Right atrium auricular region (tissue), 2 donors: ENCODE results near the gene SPPL2B. TPM values are rescaled to one million over a fixed set of nuclear protein-coding genes. Genes with fewer than 3 reads are reported as not detected.

Experiments
- DNase-seq: peaks from one replicate; pipeline ENCODE4 v3.0.0-alpha.2; 2019; ENCODE audit warnings: low spot score
- H3K27ac ChIP-seq, 2 donors: fragments of 200-600 bp; sonication (generic); 1 replicate in 1 of 2; 2 replicates in 1 of 2; pipeline ENCODE4 v1.5.1; 2016 to 2019
- H3K27me3 ChIP-seq, 2 donors: fragments of 200-600 bp; sonication (generic); one replicate each; pipeline versions ENCODE4 v1.5.1 to v1.6.0; 2017 to 2019
- H3K36me3 ChIP-seq: fragments of 200-600 bp; sonication (generic); one replicate; pipeline ENCODE4 v1.5.1; 2016
- H3K4me1 ChIP-seq, 2 donors: fragments of 200-600 bp; sonication (generic); one replicate each; pipeline versions ENCODE4 v1.5.1 to v1.6.0; 2017 to 2019
- H3K4me3 ChIP-seq, 2 donors: fragments of 200-600 bp; sonication (generic); 1 replicate in 1 of 2; 2 replicates in 1 of 2; pipeline ENCODE4 v1.5.1; 2017 to 2019; ENCODE audit warnings: mild to moderate bottlenecking in 1 of 2, moderate library complexity in 1 of 2
- H3K9me3 ChIP-seq, 2 donors: fragments of 200-600 bp; sonication (generic); one replicate each; pipeline ENCODE4 v1.5.1; 2019
- CTCF ChIP-seq, 2 donors: fragments of 200-600 bp; sonication (generic); IDR thresholded peaks; one replicate each; pipeline ENCODE4 v1.5.1; 2019; ENCODE audit warnings: antibody characterized with exemption in 2 of 2
- total RNA-seq, 2 donors: library from RNA; depleted of rRNA; stranded (reverse); fragments of >200 nt; gene quantifications; one replicate each; pipeline ENCODE4 v1.1.0, GENCODE V29; 2016

Gene SPPL2B
- total RNA-seq, 2 donors from 2014 or later, result 16.7 to 19.8 TPM

GRCh38 chr19:2306281-2306806 is 22.1 kb upstream of the SPPL2B start:
- Histone ChIP-seq H3K36me3 (no peaks in the 10 kb centered on the region), H3K4me3 (no peak overlapping the region), H3K27ac (no peak overlapping the region), H3K9me3 (no peaks in the 10 kb centered on the region), H3K27me3 (peaks cover 0 to 6% of the 10 kb centered on the region in 2 donors), H3K4me1 (peaks cover 0 to 16% of the 10 kb centered on the region in 2 donors)
- no peak for TF ChIP-seq CTCF (IDR thresholded peaks at IDR 0.05)
- DNase-seq, result no peak

DNA sequence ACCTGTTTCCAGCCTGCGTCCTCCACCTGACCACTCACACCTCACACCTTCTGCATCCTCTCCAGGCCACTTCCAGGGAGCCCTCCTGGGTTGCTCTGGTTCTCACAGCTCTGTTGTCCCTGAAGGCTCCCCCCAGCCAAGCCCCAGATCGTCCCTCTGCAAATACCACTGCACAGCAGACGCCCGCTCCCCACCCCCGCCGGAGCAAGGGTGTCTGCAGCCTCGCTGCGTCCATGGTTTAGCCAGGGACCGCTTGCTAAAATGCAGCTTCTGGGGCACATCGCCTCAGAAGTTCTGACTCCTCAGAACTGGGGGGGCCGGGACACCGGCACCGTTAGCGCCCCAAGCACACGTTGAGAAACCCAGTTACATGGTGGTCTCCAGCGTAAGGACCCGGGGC is 21.5 kb upstream of the SPPL2B start:
- DNase-seq, result no peak
- Histone ChIP-seq H3K27me3 (peaks cover 0 to 6% of the 10 kb centered on the region in 2 donors), H3K27ac (no peak overlapping the region), H3K36me3 (no peaks in the 10 kb centered on the region), H3K4me1 (peaks cover 0 to 16% of the 10 kb centered on the region in 2 donors), H3K4me3 (no peak overlapping the region), H3K9me3 (no peaks in the 10 kb centered on the region)
- no peak for TF ChIP-seq CTCF (IDR thresholded peaks at IDR 0.05)

DNA sequence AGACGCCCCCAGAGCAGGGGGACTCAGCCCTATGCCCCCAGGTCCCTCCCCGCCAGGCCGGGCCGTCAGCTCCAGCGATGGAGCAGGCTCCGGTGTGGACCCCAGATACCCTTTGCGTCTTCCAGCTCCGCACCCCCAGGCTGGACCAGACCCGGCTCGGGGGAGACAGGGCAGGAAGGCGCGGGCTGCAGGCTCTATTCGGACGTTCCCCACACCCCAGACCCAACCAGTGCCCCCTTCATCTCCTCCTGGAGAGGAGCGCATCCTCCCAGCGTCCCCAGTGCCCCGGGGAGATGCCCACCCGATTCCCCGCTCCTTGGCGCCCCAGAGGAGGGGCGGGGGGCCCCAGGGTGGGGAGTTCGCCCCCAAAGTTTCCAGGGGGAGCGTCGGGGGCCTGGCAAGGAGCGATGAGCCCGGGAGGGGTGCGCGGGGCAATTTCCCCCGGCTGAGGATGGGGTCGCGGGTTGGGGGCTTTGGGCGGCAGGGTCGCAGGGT is 20.9 kb upstream of the SPPL2B start:
- TF ChIP-seq CTCF (IDR thresholded peaks at IDR 0.05), result no peak
- no peak for DNase-seq
- peaks cover 0 to 11% of the 10 kb centered on the region in 2 donors for H3K27me3 ChIP-seq
- no peaks in the 10 kb centered on the region for H3K36me3 ChIP-seq
- H3K4me3 ChIP-seq, result no peak overlapping the region
- H3K27ac ChIP-seq, result no peak overlapping the region
- H3K9me3 ChIP-seq, result no peaks in the 10 kb centered on the region
- H3K4me1 ChIP-seq, result peaks cover 0 to 10% of the 10 kb centered on the region in 2 donors

- TF ChIP-seq CTCF (IDR thresholded peaks at IDR 0.05), result no peak
- DNase-seq, result no peak
- Histone ChIP-seq H3K4me3 (no peak within 1 kb of the TSS), H3K36me3 (no peaks in the 10 kb centered on the region), H3K4me1 (peaks cover 0 to 4% of the 10 kb centered on the region in 2 donors), H3K9me3 (no peaks in the 10 kb centered on the region), H3K27ac (no peak within 1 kb of the TSS), H3K27me3 (peaks cover 0 to 14% of the 10 kb centered on the region in 2 donors)
Observed at GRCh38 chr19:2308114-2308556, 20.3 kb upstream of the SPPL2B start, which contains the start of gene LINGO3. Gene LINGO3 (minus strand): TSS chr19:2308154. CDS start chr19:2291776, 16,378 bp downstream.

- Histone ChIP-seq H3K9me3 (peaks cover 0 to 1% of the 10 kb centered on the region in 2 donors), H3K36me3 (no peaks in the 10 kb centered on the region), H3K27ac (no peak overlapping the region), H3K4me1 (peaks cover 0 to 4% of the 10 kb centered on the region in 2 donors), H3K27me3 (peaks cover 0 to 14% of the 10 kb centered on the region in 2 donors), H3K4me3 (no peak overlapping the region)
- TF ChIP-seq CTCF (IDR thresholded peaks at IDR 0.05), result no peak
- no peak for DNase-seq
Observed at GRCh38 chr19:2309734-2310362, 18.6 kb upstream of the SPPL2B start.
